Fibroblast of mammary gland (primary cell): Measurements from ENCODE around the gene IRAK2.

ENCODE experiments used
- DNase-seq: peaks from one replicate; pipeline ENCODE4 v3.0.0-alpha.2; 2010; ENCODE audit warnings: low read depth
- H3K4me3 ChIP-seq: 2 replicates; pipeline ENCODE4 v1.5.1; 2011; ENCODE audit warnings: low read depth, mild to moderate bottlenecking, low read length, moderate library complexity; ENCODE audit not compliant: control insufficient read depth
- CTCF ChIP-seq: conservative IDR thresholded peaks from 2 replicates; pipeline ENCODE4 v1.5.1; 2011; ENCODE audit warnings: low read depth, low read length, inconsistent platforms; ENCODE audit not compliant: control insufficient read depth, insufficient read depth

The IRAK2 gene

GRCh38 chr3:10224794-10225665 lies 60.3 kb downstream of the IRAK2 start:
- peak; percentile 75 for DNase-seq
- TF ChIP-seq CTCF: peak; percentile 87
- H3K4me3 ChIP-seq: no peak overlapping the region

- no peak for TF ChIP-seq CTCF
Observed at GRCh38 chr3:10226293-10226692, 61.6 kb downstream of the IRAK2 start.

GRCh38 chr3:10228248-10228950 lies 63.7 kb downstream of the IRAK2 start:
- no peak overlapping the region for H3K4me3 ChIP-seq
- no peak for DNase-seq
- no peak for TF ChIP-seq CTCF

More at GRCh38 chr3:10226293-10226692, 61.6 kb downstream of the IRAK2 start:
- no peak for DNase-seq
- H3K4me3 ChIP-seq: no peak overlapping the region

GRCh38 chr3:10229576-10229975 lies 64.9 kb downstream of the IRAK2 start:
- no peak for DNase-seq
- no peak for TF ChIP-seq CTCF
- no peak overlapping the region for H3K4me3 ChIP-seq

GRCh38 chr3:10232137-10232536 lies 67.4 kb downstream of the IRAK2 start:
- no peak for DNase-seq

GRCh38 chr3:10233988-10234387 lies 69.3 kb downstream of the IRAK2 start:
- no peak overlapping the region for H3K4me3 ChIP-seq
- TF ChIP-seq CTCF: no peak
- DNase-seq: no peak

More at GRCh38 chr3:10232137-10232536, 67.4 kb downstream of the IRAK2 start:
- no peak overlapping the region for H3K4me3 ChIP-seq
- TF ChIP-seq CTCF: no peak
